Ishikawa (cell line): Measurements from ENCODE around the gene USH1G.

ENCODE experiments used
- CREB1 ChIP-seq: IDR thresholded peaks from 2 replicates; pipeline ENCODE4 v1.6.1; 2012; ENCODE audit warnings: low read depth
- NFIC ChIP-seq: IDR thresholded peaks from 2 replicates; pipeline ENCODE4 v1.6.1; 2012
- TEAD4 ChIP-seq: IDR thresholded peaks from 2 replicates; pipeline ENCODE4 v1.6.1; 2012
- YY1 ChIP-seq: IDR thresholded peaks from 2 replicates; pipeline ENCODE4 v1.6.1; 2012; ENCODE audit warnings: low read depth
- TF ChIP-seq, protein P1 (sequence below): IDR thresholded peaks from 2 replicates; pipeline ENCODE4 v1.6.1; 2012; ENCODE audit warnings: low read depth, mild to moderate bottlenecking

DNA sequence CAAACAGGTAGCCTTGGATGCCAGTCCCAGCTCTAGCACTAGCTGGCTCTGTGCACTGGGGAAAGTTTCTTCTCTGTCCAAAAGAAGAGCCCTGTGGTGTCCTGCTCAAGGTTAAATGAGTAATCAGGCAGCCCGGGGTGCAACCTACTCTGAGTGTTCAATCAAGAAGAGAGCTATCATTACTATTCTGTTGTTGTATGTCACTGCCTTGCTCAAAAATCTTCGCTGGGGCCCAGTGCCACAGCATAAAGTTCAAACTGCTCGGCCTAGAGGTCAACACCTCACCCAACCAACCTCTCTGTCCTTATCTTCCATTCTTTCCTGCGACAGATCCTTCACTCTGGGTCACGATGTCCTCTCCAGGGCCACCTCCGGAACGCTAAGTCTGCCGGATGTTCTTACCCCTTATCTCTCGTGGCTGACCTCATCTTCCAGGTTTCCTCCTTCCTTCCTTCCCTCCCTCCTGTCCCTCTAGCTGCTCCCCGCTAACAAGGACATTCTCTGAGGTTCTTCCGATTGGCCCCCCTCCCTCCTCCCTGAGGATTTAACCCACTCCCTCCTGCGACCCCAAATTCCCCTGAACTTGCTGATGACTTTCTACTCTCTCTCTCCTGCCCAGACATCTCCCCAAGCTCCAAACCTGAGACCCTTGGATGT is 54.7 kb downstream of the USH1G start:
- TF ChIP-seq TEAD4 (no peak), CREB1 (no peak), YY1 (no peak), NFIC (no peak)
- TF ChIP-seq, protein P1, sequence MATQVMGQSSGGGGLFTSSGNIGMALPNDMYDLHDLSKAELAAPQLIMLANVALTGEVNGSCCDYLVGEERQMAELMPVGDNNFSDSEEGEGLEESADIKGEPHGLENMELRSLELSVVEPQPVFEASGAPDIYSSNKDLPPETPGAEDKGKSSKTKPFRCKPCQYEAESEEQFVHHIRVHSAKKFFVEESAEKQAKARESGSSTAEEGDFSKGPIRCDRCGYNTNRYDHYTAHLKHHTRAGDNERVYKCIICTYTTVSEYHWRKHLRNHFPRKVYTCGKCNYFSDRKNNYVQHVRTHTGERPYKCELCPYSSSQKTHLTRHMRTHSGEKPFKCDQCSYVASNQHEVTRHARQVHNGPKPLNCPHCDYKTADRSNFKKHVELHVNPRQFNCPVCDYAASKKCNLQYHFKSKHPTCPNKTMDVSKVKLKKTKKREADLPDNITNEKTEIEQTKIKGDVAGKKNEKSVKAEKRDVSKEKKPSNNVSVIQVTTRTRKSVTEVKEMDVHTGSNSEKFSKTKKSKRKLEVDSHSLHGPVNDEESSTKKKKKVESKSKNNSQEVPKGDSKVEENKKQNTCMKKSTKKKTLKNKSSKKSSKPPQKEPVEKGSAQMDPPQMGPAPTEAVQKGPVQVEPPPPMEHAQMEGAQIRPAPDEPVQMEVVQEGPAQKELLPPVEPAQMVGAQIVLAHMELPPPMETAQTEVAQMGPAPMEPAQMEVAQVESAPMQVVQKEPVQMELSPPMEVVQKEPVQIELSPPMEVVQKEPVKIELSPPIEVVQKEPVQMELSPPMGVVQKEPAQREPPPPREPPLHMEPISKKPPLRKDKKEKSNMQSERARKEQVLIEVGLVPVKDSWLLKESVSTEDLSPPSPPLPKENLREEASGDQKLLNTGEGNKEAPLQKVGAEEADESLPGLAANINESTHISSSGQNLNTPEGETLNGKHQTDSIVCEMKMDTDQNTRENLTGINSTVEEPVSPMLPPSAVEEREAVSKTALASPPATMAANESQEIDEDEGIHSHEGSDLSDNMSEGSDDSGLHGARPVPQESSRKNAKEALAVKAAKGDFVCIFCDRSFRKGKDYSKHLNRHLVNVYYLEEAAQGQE: no peak
